ENCODE results near the gene POLH. TPM values are rescaled to one million over a fixed set of nuclear protein-coding genes. Genes with fewer than 3 reads are reported as not detected.
A peak's percentile ranks its signal among the peaks of the same experiment; 100 is the strongest.

Gene POLH
- total and polyA plus RNA-seq, 2 experiments from 2014 or later = 5.8 to 7.9 TPM

GRCh38 chr6:43624786-43625288, 48.9 kb downstream of the POLH start (continued):
- TF ChIP-seq NANOG (IDR thresholded peaks at IDR 0.05; ENCODE audit: borderline replicate concordance) = no peak
- no peak for TF ChIP-seq EZH2phosphoT487 (IDR thresholded peaks at IDR 0.05; ENCODE audit: unreplicated experiment)

- H3K36me3 ChIP-seq (ENCODE audit: insufficient read depth) = peaks cover 7% of the 10 kb centered on the region; the same call in 1 of the 2 replicates
- DNase-seq (ENCODE audit: low spot score) = no peak
- Mint-ChIP-seq H3K9me3 (no peaks in the 10 kb centered on the region), H3K27me3 (ENCODE audit: insufficient read depth, low read depth, poor library complexity) (peaks cover 8% of the 10 kb centered on the region), H3K27ac (no peak overlapping the region), H3K4me3 (no peak overlapping the region), H3K36me3 (ENCODE audit: low read depth) (peaks cover 63% of the 10 kb centered on the region), H3K4me1 (peaks cover 7% of the 10 kb centered on the region)
- H3K79me2 ChIP-seq (replicated peaks; ENCODE audit: insufficient read depth) = peaks cover 19% of the 10 kb centered on the region
- TF ChIP-seq EZH2 (IDR thresholded peaks at IDR 0.05; ENCODE audit: low read depth, unreplicated experiment) (no peak), JUNB (IDR thresholded peaks at IDR 0.05; ENCODE audit: unreplicated experiment) (no peak), EZH2phosphoT487 (IDR thresholded peaks at IDR 0.05; ENCODE audit: unreplicated experiment) (no peak), ZNF331 (CRISPR knock-in tag; IDR thresholded peaks at IDR 0.05; ENCODE audit: low read depth) (no peak)
- TF ChIP-seq, protein P1, sequence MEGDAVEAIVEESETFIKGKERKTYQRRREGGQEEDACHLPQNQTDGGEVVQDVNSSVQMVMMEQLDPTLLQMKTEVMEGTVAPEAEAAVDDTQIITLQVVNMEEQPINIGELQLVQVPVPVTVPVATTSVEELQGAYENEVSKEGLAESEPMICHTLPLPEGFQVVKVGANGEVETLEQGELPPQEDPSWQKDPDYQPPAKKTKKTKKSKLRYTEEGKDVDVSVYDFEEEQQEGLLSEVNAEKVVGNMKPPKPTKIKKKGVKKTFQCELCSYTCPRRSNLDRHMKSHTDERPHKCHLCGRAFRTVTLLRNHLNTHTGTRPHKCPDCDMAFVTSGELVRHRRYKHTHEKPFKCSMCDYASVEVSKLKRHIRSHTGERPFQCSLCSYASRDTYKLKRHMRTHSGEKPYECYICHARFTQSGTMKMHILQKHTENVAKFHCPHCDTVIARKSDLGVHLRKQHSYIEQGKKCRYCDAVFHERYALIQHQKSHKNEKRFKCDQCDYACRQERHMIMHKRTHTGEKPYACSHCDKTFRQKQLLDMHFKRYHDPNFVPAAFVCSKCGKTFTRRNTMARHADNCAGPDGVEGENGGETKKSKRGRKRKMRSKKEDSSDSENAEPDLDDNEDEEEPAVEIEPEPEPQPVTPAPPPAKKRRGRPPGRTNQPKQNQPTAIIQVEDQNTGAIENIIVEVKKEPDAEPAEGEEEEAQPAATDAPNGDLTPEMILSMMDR (conservative IDR thresholded peaks at IDR 0.05; ENCODE audit: low read depth in 2 of 2) = no peak
- no peaks in the 10 kb centered on the region for H3K27me3 ChIP-seq (ENCODE audit: insufficient read depth)
- no peak overlapping the region for H3K4me2 ChIP-seq
- 0 out of 2 replicates have a peak, but pooled peaks cover 6% of the 10 kb centered on the region for H3F3A ChIP-seq (replicated peaks; ENCODE audit: low read depth)
- no peak for ATAC-seq
- H3K4me1 ChIP-seq (ENCODE audit: insufficient read depth) = no peaks in the 10 kb centered on the region
- no peak overlapping the region for H2AFZ ChIP-seq
- no peaks in the 10 kb centered on the region for H3K9me2 ChIP-seq (ENCODE audit: insufficient read depth)
- peaks cover 7% of the 10 kb centered on the region for H4K20me1 ChIP-seq (replicated peaks; ENCODE audit: insufficient read depth)
- no peak overlapping the region for H3K27ac ChIP-seq (ENCODE audit: low read depth)
- no peak overlapping the region for H3K4me3 ChIP-seq
Observed at GRCh38 chr6:43625393-43625992, 49.5 kb downstream of the POLH start.

DNA sequence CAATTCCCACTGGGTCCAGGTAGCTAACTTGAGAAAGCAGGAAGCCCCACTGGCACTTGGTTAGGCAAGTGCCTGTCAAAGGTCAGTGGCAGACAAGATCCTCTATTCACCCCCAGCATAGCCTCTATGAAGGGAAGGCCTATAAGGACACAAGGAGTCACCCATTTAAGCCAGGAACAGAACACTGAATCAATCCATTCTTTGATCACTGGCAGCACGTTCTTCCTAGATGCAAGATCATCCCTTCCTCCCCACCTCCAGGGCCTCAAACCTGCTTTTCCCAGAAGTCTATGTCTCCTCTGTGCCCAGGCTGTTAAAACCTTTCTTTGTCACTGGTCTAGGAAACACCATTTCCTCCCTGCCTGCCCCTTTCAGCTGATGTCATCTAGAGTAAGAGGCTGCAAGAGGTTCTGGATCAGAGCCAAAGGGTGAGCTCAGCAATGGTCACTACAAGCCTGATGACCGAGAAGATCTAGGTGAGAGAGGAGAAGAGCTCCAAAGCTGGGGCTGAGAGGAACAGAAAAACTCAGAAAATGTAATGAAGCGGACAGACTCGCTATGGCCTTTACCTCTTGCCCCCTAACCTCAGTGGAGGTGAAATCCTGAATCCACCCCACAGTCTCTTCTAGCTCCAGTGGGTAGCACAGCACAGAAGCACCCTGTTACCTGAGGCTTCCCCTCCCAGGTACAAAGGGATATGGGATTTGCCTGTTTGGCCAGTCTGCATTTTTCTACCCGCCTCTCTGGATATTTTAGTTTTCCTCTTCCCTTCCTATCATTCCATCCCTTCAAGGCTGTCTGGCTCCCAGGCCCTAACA, 51.2 kb downstream of the POLH start:
- Histone ChIP-seq H4K20me1 (replicated peaks; ENCODE audit: insufficient read depth) (peaks cover 7% of the 10 kb centered on the region), H3K36me3 (ENCODE audit: insufficient read depth) (peaks cover 6% of the 10 kb centered on the region; the same call in 1 of the 2 replicates), H3K4me2 (0 out of 2 replicates have a peak overlapping the region, but pooled peaks have one; percentile 38), H3K4me1 (ENCODE audit: insufficient read depth) (no peaks in the 10 kb centered on the region), H2AFZ (no peak overlapping the region), H3K79me2 (replicated peaks; ENCODE audit: insufficient read depth) (peaks cover 19% of the 10 kb centered on the region), H3K27me3 (ENCODE audit: insufficient read depth) (no peaks in the 10 kb centered on the region), H3K4me3 (peak overlapping the region; percentile 86; the same call in 1 of the 2 replicates), H3K9me2 (ENCODE audit: insufficient read depth) (no peaks in the 10 kb centered on the region), H3F3A (replicated peaks; ENCODE audit: low read depth) (0 out of 2 replicates have a peak, but pooled peaks cover 10% of the 10 kb centered on the region), H3K27ac (ENCODE audit: low read depth) (no peak overlapping the region)
- H3K27me3 Mint-ChIP-seq (ENCODE audit: insufficient read depth, low read depth, poor library complexity) = peaks cover 9% of the 10 kb centered on the region
- DNase-seq (ENCODE audit: low spot score) (no peak), ATAC-seq (no peak)
- H3K27ac Mint-ChIP-seq = no peak overlapping the region
- H3K36me3 Mint-ChIP-seq (ENCODE audit: low read depth) = peaks cover 48% of the 10 kb centered on the region
- peaks cover 9% of the 10 kb centered on the region for H3K4me1 Mint-ChIP-seq
- H3K4me3 Mint-ChIP-seq = peak overlapping the region; percentile 96
- H3K9me3 Mint-ChIP-seq = no peaks in the 10 kb centered on the region
- TF ChIP-seq NANOG (IDR thresholded peaks at IDR 0.05; ENCODE audit: borderline replicate concordance) (no peak), REST (IDR thresholded peaks at IDR 0.05; ENCODE audit: unreplicated experiment) (no peak), JUNB (IDR thresholded peaks at IDR 0.05; ENCODE audit: unreplicated experiment) (no peak), STAT1 (IDR thresholded peaks at IDR 0.05; ENCODE audit: unreplicated experiment) (no peak), EZH2phosphoT487 (IDR thresholded peaks at IDR 0.05; ENCODE audit: unreplicated experiment) (no peak), POLR2AphosphoS5 (IDR thresholded peaks at IDR 0.05; ENCODE audit: low read depth) (no peak), ZNF114 (CRISPR knock-in tag; IDR thresholded peaks at IDR 0.05) (no peak)
- TF ChIP-seq, protein P2, sequence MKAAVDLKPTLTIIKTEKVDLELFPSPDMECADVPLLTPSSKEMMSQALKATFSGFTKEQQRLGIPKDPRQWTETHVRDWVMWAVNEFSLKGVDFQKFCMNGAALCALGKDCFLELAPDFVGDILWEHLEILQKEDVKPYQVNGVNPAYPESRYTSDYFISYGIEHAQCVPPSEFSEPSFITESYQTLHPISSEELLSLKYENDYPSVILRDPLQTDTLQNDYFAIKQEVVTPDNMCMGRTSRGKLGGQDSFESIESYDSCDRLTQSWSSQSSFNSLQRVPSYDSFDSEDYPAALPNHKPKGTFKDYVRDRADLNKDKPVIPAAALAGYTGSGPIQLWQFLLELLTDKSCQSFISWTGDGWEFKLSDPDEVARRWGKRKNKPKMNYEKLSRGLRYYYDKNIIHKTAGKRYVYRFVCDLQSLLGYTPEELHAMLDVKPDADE (IDR thresholded peaks at IDR 0.05) = no peak

All from GM23338 (cell line).